Left ventricle myocardium inferior (tissue), 1 donor: ENCODE measurements around the gene RRAS. TPM values are rescaled to one million over a fixed set of nuclear protein-coding genes. Genes with fewer than 3 reads are reported as not detected.

Source experiments
- DNase-seq: peaks from one replicate; pipeline ENCODE4 v3.0.0-alpha.2; 2020
- H3K27ac ChIP-seq: fragments of 200-600 bp; replicated peaks from 2 replicates; pipeline ENCODE4 v1.8.0; 2021
- H3K27me3 ChIP-seq: fragments of 200-600 bp; 2 replicates; pipeline ENCODE4 v1.8.0; 2021; ENCODE audit warnings: low read depth
- H3K36me3 ChIP-seq: fragments of 200-600 bp; 2 replicates; pipeline ENCODE4 v1.8.0; 2021
- H3K4me1 ChIP-seq: fragments of 200-600 bp; 2 replicates; pipeline ENCODE4 v1.8.0; 2021
- H3K4me3 ChIP-seq: fragments of 200-600 bp; 2 replicates; pipeline ENCODE4 v1.8.0; 2021; ENCODE audit warnings: mild to moderate bottlenecking, moderate library complexity
- H3K9me3 ChIP-seq: fragments of 200-600 bp; replicated peaks from 2 replicates; pipeline ENCODE4 v1.8.0; 2021
- CTCF ChIP-seq: fragments of 200-600 bp; IDR thresholded peaks from 2 replicates; pipeline ENCODE4 v1.8.0; 2021; ENCODE audit warnings: antibody characterized with exemption, mild to moderate bottlenecking, borderline replicate concordance
- intact Hi-C: fragments of 100-400 bp; cut with micrococcal nuclease; formaldehyde crosslinking; loops from one replicate; pipeline ENCODE4 v1.11.0; 2022
- total RNA-seq: library from RNA; stranded (reverse); fragmentation: NEBNext Ultra II Directional; extraction: Animal tissue kit (Norgen Biotek cat#: 25700); gene quantifications from one replicate; pipeline ENCODE4 v1.2.1, GENCODE V29; 2021
- donor health status: DM: no; HTN: yes; CAD: no; lungs with severe emphysema.

RRAS gene
- total RNA-seq, 1 donor from 2014 or later = 116 TPM

GRCh38 chr19:49646586-49646985, 6.6 kb upstream of the RRAS start:
- intact Hi-C loops = no loop called here
- Histone ChIP-seq H3K4me1 (peaks cover 39% of the 10 kb centered on the region), H3K27me3 (no peaks in the 10 kb centered on the region), H3K27ac (no peak overlapping the region), H3K36me3 (peaks cover 64% of the 10 kb centered on the region), H3K4me3 (no peak overlapping the region), H3K9me3 (no peaks in the 10 kb centered on the region)
- DNase-seq = no peak
- TF ChIP-seq CTCF = no peak

GRCh38 chr19:49645995-49646394, 6.1 kb upstream of the RRAS start:
- no peak for TF ChIP-seq CTCF
- Histone ChIP-seq H3K9me3 (no peaks in the 10 kb centered on the region), H3K4me3 (no peak overlapping the region), H3K27me3 (no peaks in the 10 kb centered on the region), H3K36me3 (peaks cover 58% of the 10 kb centered on the region), H3K4me1 (peaks cover 45% of the 10 kb centered on the region), H3K27ac (no peak overlapping the region)
- no peak for DNase-seq
- intact Hi-C loops = no loop called here

GRCh38 chr19:49645592-49645991, 5.6 kb upstream of the RRAS start:
- TF ChIP-seq CTCF = no peak

GRCh38 chr19:49643466-49643865, 3.5 kb upstream of the RRAS start:
- no peak for DNase-seq
- Histone ChIP-seq H3K27me3 (no peaks in the 10 kb centered on the region), H3K36me3 (peaks cover 35% of the 10 kb centered on the region), H3K4me1 (peaks cover 62% of the 10 kb centered on the region), H3K27ac (no peak overlapping the region), H3K9me3 (no peaks in the 10 kb centered on the region), H3K4me3 (peak overlapping the region; percentile 98)
- no peak for TF ChIP-seq CTCF
- intact Hi-C loops = no loop called here

More at GRCh38 chr19:49645592-49645991, 5.6 kb upstream of the RRAS start:
- H3K4me3 ChIP-seq = no peak overlapping the region
- no peak for DNase-seq
- H3K27me3 ChIP-seq = no peaks in the 10 kb centered on the region
- peaks cover 48% of the 10 kb centered on the region for H3K4me1 ChIP-seq
- H3K36me3 ChIP-seq = peaks cover 56% of the 10 kb centered on the region
- H3K9me3 ChIP-seq = no peaks in the 10 kb centered on the region
- intact Hi-C loops = no loop called here
- H3K27ac ChIP-seq = no peak overlapping the region

GRCh38 chr19:49642492-49643035, 2.6 kb upstream of the RRAS start:
- no peaks in the 10 kb centered on the region for H3K9me3 ChIP-seq
- H3K4me3 ChIP-seq = peak overlapping the region; percentile 98
- no peak for TF ChIP-seq CTCF
- H3K27ac ChIP-seq = peak overlapping the region; percentile 100
- intact Hi-C loops = no loop called here
- no peaks in the 10 kb centered on the region for H3K27me3 ChIP-seq
- DNase-seq = no peak
- H3K4me1 ChIP-seq = peaks cover 71% of the 10 kb centered on the region
- H3K36me3 ChIP-seq = peaks cover 26% of the 10 kb centered on the region
